Measurements from ENCODE around the gene NMRK1.

The NMRK1 gene

DNA sequence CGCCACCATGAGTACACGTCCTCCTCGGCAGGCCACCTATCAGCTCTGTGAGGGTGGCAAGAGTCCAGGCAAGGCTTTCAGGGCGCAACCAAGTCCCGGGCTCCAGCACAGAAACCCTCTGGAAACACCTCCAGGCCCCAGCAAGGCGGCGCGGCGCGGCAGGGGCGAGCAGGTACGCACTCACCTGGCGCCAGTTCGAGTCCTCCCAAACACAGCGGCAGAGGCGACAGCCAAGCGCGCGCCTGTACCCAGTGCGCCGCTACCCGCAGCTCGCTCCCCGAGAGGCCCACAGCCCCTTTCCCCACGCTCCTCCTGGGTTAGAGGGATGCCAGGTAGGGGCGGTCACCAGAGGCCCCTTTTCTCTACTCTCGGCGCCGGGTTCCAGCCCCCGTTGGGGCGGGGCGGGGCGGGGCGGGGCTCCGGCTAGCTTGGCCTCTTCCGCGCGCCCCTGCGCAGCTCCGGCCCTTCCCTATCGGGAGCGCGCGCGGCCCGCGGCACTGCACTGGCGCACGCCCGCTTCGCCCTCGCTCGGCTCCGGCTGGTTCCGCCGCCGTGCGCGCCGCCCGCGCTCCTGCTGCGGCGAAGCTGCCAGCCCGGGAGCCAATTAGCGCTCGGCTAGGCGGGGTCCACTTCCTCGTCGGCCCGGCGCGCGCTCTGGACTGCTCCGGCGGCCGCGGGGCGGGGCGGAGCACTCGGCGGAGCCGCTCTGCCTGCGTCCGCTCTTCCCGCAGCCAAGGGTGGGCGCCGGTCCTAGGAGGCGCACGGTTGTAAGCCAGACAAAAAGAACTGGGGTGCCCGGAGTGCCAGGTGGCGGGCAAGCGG lies at the start of gene NMRK1, which contains the start of gene OSTF1:
TSS of gene NMRK1 (minus strand) at position 332 of the 822 bp plus-strand sequence. CDS start 5,040 bp downstream, outside the sequence.
TSS of gene OSTF1 (plus strand) at position 691 of the 822 bp plus-strand sequence. CDS start 179 bp downstream, outside the sequence.
- H3K4me3 ChIP-seq (ENCODE audit: low read length in 2 of 2) = peak within 1 kb of the TSS; percentile 86 to 96
- peaks cover 18% of the 10 kb centered on the region in 2 donors for H3K4me1 ChIP-seq (ENCODE audit: control insufficient read depth in 2 of 2, insufficient read depth in 2 of 2, low read length in 2 of 2)
- H3K36me3 ChIP-seq (ENCODE audit: control insufficient read depth in 2 of 2, insufficient read depth in 2 of 2, low read length in 2 of 2) = no peaks in the 10 kb centered on the region
- no peaks in the 10 kb centered on the region for H3K9me3 ChIP-seq (ENCODE audit: control insufficient read depth in 2 of 2, low read length in 2 of 2)
- H3K27ac ChIP-seq (ENCODE audit: low read depth in 2 of 2, low read length in 2 of 2) = peak within 1 kb of the TSS; percentile 98 to 99
- H3K9ac ChIP-seq (ENCODE audit: low read depth in 1 of 2, low read length in 2 of 2) = peak within 1 kb of the TSS; percentile 92 to 99
- no peaks in the 10 kb centered on the region for H3K27me3 ChIP-seq (ENCODE audit: control insufficient read depth in 2 of 2, insufficient read depth in 2 of 2, low read length in 2 of 2)

DNA sequence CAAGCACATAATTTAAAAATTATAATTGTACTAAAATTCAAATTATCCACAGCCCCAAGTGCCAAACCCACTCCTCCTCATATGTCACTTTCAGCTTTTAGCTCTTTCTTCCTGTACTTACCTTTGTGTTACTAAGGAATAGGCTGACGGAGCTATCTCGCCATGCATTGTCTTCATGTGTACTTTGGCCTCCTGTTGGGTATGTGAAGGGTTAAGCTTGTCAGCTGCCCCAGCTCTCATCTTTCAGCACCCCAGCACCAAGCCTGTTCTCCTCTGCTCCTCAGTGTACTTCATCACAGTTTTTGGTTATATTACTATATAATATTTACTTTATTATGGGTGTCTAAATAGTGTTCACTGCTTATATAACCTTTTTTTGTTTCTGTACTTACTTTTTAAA lies 46.5 kb upstream of the NMRK1 start:
- Histone ChIP-seq H3K36me3 (ENCODE audit: control insufficient read depth in 2 of 2, insufficient read depth in 2 of 2, low read length in 2 of 2) (peaks cover 43 to 50% of the 10 kb centered on the region in 2 donors), H3K27ac (ENCODE audit: low read depth in 2 of 2, low read length in 2 of 2) (no peak overlapping the region), H3K4me3 (ENCODE audit: low read length in 2 of 2) (no peak overlapping the region), H3K27me3 (ENCODE audit: control insufficient read depth in 2 of 2, insufficient read depth in 2 of 2, low read length in 2 of 2) (no peaks in the 10 kb centered on the region), H3K9ac (ENCODE audit: low read depth in 1 of 2, low read length in 2 of 2) (no peak overlapping the region), H3K9me3 (ENCODE audit: control insufficient read depth in 2 of 2, low read length in 2 of 2) (no peaks in the 10 kb centered on the region), H3K4me1 (ENCODE audit: control insufficient read depth in 2 of 2, insufficient read depth in 2 of 2, low read length in 2 of 2) (no peaks in the 10 kb centered on the region)

DNA sequence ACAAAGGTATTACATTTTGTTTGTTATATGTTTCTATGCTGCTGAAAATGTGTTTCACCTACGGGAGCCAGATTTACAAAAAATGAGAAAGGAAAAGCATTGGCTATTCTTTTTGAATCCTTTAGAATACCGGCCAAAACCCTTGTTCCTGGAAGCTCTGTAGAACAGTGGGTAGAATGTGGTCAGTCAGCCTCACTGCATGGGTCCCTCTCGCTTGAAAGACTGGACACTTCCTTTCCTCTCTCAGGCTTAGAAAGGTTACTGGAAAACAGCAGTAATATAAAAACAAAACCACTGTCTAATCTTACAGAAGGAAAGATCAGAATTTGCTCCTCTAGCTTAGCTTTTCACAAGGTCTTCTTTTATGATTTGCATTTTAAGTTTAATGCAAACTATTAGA lies 45.4 kb upstream of the NMRK1 start:
- Histone ChIP-seq H3K36me3 (ENCODE audit: control insufficient read depth in 2 of 2, insufficient read depth in 2 of 2, low read length in 2 of 2) (peaks cover 44 to 58% of the 10 kb centered on the region in 2 donors), H3K27me3 (ENCODE audit: control insufficient read depth in 2 of 2, insufficient read depth in 2 of 2, low read length in 2 of 2) (no peaks in the 10 kb centered on the region), H3K4me1 (ENCODE audit: control insufficient read depth in 2 of 2, insufficient read depth in 2 of 2, low read length in 2 of 2) (no peaks in the 10 kb centered on the region), H3K9ac (ENCODE audit: low read depth in 1 of 2, low read length in 2 of 2) (no peak overlapping the region), H3K9me3 (ENCODE audit: control insufficient read depth in 2 of 2, low read length in 2 of 2) (no peaks in the 10 kb centered on the region), H3K4me3 (ENCODE audit: low read length in 2 of 2) (no peak overlapping the region), H3K27ac (ENCODE audit: low read depth in 2 of 2, low read length in 2 of 2) (no peak overlapping the region)

DNA sequence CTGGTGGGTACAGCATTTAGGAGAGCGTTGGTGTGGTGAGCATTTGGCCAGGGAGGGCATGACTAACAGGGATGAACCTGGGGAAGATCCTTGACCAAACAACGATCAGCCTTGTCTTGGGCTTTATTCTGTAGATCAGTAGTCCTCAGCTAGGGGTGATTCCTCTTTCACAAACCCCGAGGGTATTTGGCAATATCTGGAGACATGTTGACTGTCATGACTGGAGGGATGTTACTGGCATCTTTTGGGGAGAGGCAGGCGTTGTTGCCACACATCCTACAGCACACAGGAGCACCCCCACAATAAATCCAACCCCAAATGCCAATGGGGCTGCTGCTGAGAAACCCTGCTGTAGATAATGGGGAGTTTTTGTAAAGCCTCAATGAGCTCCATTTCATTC lies 44.3 kb upstream of the NMRK1 start:
- H3K36me3 ChIP-seq (ENCODE audit: control insufficient read depth in 2 of 2, insufficient read depth in 2 of 2, low read length in 2 of 2) = peaks cover 38 to 48% of the 10 kb centered on the region in 2 donors

DNA sequence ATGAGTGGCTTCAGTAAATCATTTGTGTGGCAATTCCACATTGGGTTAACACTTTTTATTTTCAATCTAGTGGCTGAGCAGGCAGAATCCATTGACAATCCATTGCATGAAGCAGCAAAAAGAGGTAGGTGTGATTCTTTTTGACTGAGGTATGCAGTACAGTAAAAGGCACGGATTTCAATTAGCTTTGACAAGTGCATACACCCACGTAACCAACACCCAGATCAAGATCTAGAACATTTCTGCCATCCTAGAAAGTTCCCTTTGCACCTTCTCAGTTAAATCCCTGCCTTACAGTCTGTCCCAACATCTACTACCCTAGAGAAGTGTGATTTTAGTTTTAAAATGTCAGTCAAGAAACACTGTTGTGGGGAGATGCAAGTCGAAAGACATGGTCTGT lies 43.7 kb upstream of the NMRK1 start:
- no peaks in the 10 kb centered on the region for H3K9me3 ChIP-seq (ENCODE audit: control insufficient read depth in 2 of 2, low read length in 2 of 2)
- H3K27me3 ChIP-seq (ENCODE audit: control insufficient read depth in 2 of 2, insufficient read depth in 2 of 2, low read length in 2 of 2) = no peaks in the 10 kb centered on the region
- H3K4me3 ChIP-seq (ENCODE audit: low read length in 2 of 2) = no peak overlapping the region
- no peak overlapping the region for H3K9ac ChIP-seq (ENCODE audit: low read depth in 1 of 2, low read length in 2 of 2)
- H3K4me1 ChIP-seq (ENCODE audit: control insufficient read depth in 2 of 2, insufficient read depth in 2 of 2, low read length in 2 of 2) = no peaks in the 10 kb centered on the region
- peaks cover 38 to 42% of the 10 kb centered on the region in 2 donors for H3K36me3 ChIP-seq (ENCODE audit: control insufficient read depth in 2 of 2, insufficient read depth in 2 of 2, low read length in 2 of 2)
- H3K27ac ChIP-seq (ENCODE audit: low read depth in 2 of 2, low read length in 2 of 2) = no peak overlapping the region

More for the DNA sequence above, 44.3 kb upstream of the NMRK1 start:
- Histone ChIP-seq H3K27ac (ENCODE audit: low read depth in 2 of 2, low read length in 2 of 2) (no peak overlapping the region), H3K9me3 (ENCODE audit: control insufficient read depth in 2 of 2, low read length in 2 of 2) (no peaks in the 10 kb centered on the region), H3K4me1 (ENCODE audit: control insufficient read depth in 2 of 2, insufficient read depth in 2 of 2, low read length in 2 of 2) (no peaks in the 10 kb centered on the region), H3K27me3 (ENCODE audit: control insufficient read depth in 2 of 2, insufficient read depth in 2 of 2, low read length in 2 of 2) (no peaks in the 10 kb centered on the region), H3K4me3 (ENCODE audit: low read length in 2 of 2) (no peak overlapping the region), H3K9ac (ENCODE audit: low read depth in 1 of 2, low read length in 2 of 2) (no peak overlapping the region)

DNA sequence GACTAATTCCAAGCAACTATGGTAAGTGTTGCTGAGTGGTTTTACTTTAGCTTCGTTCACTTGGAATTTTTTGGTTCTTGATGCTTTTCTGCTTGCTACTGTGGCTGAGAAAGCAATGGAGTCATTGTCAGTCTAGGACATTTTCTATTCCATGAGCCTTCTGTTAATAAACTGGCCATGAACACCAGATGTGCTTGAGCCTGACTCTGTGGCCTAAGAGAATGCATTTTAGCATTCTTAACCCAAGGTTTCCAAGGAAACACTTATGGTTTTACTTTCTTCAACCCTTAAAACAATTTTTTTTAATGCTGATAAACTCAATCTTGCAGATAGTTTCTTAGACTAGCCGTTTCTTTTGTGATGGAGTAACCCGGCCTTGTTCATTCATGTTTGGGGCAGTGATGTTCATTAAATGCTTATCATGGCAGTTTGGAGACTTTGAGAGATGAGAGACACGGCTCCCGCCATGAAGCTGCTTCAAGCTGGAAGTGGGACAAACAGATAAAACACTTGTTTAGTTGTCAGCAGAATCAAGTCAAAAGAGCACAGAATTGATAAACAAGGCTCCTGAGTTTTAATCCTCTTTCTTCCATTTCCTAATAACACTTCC lies 42.8 kb upstream of the NMRK1 start:
- Histone ChIP-seq H3K27me3 (ENCODE audit: control insufficient read depth in 2 of 2, insufficient read depth in 2 of 2, low read length in 2 of 2) (no peaks in the 10 kb centered on the region), H3K27ac (ENCODE audit: low read depth in 2 of 2, low read length in 2 of 2) (no peak overlapping the region), H3K4me3 (ENCODE audit: low read length in 2 of 2) (no peak overlapping the region), H3K4me1 (ENCODE audit: control insufficient read depth in 2 of 2, insufficient read depth in 2 of 2, low read length in 2 of 2) (no peaks in the 10 kb centered on the region), H3K36me3 (ENCODE audit: control insufficient read depth in 2 of 2, insufficient read depth in 2 of 2, low read length in 2 of 2) (peaks cover 35 to 36% of the 10 kb centered on the region in 2 donors), H3K9me3 (ENCODE audit: control insufficient read depth in 2 of 2, low read length in 2 of 2) (no peaks in the 10 kb centered on the region), H3K9ac (ENCODE audit: low read depth in 1 of 2, low read length in 2 of 2) (no peak overlapping the region)

DNA sequence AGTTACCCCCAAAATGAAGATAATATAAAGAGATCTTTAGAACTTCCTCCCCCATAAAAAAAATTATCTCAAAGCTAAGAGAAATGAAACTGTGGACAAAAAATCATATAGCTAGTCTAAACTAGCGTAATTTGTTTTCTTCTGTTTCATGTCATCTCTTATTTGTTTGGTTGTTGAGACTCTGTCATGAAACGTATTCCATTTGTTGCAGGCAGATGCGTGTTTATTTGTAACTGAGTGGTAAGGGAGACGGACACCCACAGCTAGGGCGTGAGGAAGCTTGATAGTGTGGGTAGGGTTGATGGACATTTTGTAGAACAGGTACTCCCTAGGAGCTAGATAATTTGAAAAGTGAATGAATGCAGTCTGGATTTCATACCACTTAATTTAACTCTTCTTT lies 42.2 kb upstream of the NMRK1 start:
- no peaks in the 10 kb centered on the region for H3K4me1 ChIP-seq (ENCODE audit: control insufficient read depth in 2 of 2, insufficient read depth in 2 of 2, low read length in 2 of 2)
- H3K36me3 ChIP-seq (ENCODE audit: control insufficient read depth in 2 of 2, insufficient read depth in 2 of 2, low read length in 2 of 2) = peaks cover 31 to 36% of the 10 kb centered on the region in 2 donors
- H3K4me3 ChIP-seq (ENCODE audit: low read length in 2 of 2) = no peak overlapping the region
- H3K27me3 ChIP-seq (ENCODE audit: control insufficient read depth in 2 of 2, insufficient read depth in 2 of 2, low read length in 2 of 2) = no peaks in the 10 kb centered on the region
- no peak overlapping the region for H3K27ac ChIP-seq (ENCODE audit: low read depth in 2 of 2, low read length in 2 of 2)
- no peak overlapping the region for H3K9ac ChIP-seq (ENCODE audit: low read depth in 1 of 2, low read length in 2 of 2)
- H3K9me3 ChIP-seq (ENCODE audit: control insufficient read depth in 2 of 2, low read length in 2 of 2) = no peaks in the 10 kb centered on the region

DNA sequence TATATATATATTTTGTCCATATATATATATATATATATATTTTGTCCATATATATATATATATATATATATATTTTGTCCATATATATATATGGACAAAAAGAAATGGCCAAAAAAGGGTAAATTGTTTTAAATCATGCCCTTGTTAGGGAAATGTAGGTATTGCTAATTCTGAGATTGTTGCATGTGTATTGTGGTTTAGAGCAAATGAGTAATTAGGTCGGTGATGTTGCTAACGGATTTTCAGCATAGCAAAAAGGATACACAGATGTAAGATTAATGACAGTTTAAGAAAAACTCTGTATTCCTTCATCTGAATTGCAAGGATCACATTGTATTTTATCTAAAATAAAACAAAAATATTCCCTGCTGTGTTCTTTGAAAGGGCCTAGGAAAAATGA lies 40.6 kb upstream of the NMRK1 start:
- H3K4me1 ChIP-seq (ENCODE audit: control insufficient read depth in 2 of 2, insufficient read depth in 2 of 2, low read length in 2 of 2) = no peaks in the 10 kb centered on the region
- H3K27me3 ChIP-seq (ENCODE audit: control insufficient read depth in 2 of 2, insufficient read depth in 2 of 2, low read length in 2 of 2) = no peaks in the 10 kb centered on the region
- peaks cover 28 to 33% of the 10 kb centered on the region in 2 donors for H3K36me3 ChIP-seq (ENCODE audit: control insufficient read depth in 2 of 2, insufficient read depth in 2 of 2, low read length in 2 of 2)
- no peaks in the 10 kb centered on the region for H3K9me3 ChIP-seq (ENCODE audit: control insufficient read depth in 2 of 2, low read length in 2 of 2)
- no peak overlapping the region for H3K4me3 ChIP-seq (ENCODE audit: low read length in 2 of 2)
- no peak overlapping the region for H3K9ac ChIP-seq (ENCODE audit: low read depth in 1 of 2, low read length in 2 of 2)
- no peak overlapping the region for H3K27ac ChIP-seq (ENCODE audit: low read depth in 2 of 2, low read length in 2 of 2)

DNA sequence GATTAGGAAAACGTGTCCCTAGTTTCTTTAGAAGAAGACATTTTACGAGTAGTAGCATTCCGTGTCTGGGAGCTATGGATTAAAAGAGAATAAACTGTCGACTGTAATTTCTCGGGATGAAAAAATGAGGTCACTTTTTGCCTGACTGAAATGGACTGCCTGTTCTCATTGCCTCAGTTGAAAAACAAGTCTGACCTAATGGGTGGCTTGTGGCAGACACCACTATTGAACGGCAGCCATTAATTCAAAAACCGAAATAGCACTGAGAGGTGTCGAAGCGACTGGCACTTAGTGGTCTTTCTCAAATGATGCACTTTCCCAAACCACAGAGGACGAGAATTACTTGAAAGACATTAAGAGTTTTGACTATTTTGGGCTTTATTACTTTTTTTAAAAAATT lies 35.7 kb upstream of the NMRK1 start:
- Histone ChIP-seq H3K4me3 (ENCODE audit: low read length in 2 of 2) (no peak overlapping the region), H3K9ac (ENCODE audit: low read depth in 1 of 2, low read length in 2 of 2) (no peak overlapping the region), H3K27me3 (ENCODE audit: control insufficient read depth in 2 of 2, insufficient read depth in 2 of 2, low read length in 2 of 2) (no peaks in the 10 kb centered on the region), H3K9me3 (ENCODE audit: control insufficient read depth in 2 of 2, low read length in 2 of 2) (no peaks in the 10 kb centered on the region), H3K36me3 (ENCODE audit: control insufficient read depth in 2 of 2, insufficient read depth in 2 of 2, low read length in 2 of 2) (peaks cover 7% of the 10 kb centered on the region in 2 donors), H3K4me1 (ENCODE audit: control insufficient read depth in 2 of 2, insufficient read depth in 2 of 2, low read length in 2 of 2) (no peaks in the 10 kb centered on the region), H3K27ac (ENCODE audit: low read depth in 2 of 2, low read length in 2 of 2) (no peak overlapping the region)

DNA sequence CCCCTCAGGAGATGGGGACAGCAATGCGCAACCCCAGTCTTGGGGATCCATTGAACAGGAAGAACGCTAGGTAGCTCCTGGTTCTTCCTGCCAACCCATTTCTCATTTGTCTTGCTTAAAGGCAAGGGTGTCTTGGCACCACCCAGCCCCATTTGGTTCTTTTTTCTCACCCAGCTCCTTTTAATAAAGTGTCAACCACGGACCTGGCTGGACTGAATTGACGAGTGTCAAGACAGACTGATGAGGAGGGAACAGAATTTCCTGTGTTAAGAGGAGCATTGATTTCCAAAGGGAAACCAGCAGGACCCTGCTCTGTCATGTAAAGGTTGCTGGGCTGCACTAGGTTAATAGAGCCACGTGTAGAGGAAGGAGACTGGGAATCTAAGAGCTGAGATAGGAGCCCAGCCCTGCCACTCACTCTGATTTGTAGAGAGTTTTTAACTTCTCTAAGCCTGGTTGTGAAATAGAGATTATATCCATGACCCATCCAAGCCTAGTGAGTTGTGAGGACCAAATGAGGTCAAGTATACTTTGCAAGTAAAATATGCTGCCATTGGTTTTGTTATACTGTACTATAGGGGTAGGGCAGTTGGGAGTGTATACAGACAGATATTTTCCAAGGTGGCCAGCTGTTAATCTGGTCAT lies 34.1 kb upstream of the NMRK1 start:
- no peaks in the 10 kb centered on the region for H3K27me3 ChIP-seq (ENCODE audit: control insufficient read depth in 2 of 2, insufficient read depth in 2 of 2, low read length in 2 of 2)
- no peak overlapping the region for H3K27ac ChIP-seq (ENCODE audit: low read depth in 2 of 2, low read length in 2 of 2)
- peaks cover 18% of the 10 kb centered on the region in 2 donors for H3K36me3 ChIP-seq (ENCODE audit: control insufficient read depth in 2 of 2, insufficient read depth in 2 of 2, low read length in 2 of 2)
- H3K9ac ChIP-seq (ENCODE audit: low read depth in 1 of 2, low read length in 2 of 2) = no peak overlapping the region
- H3K9me3 ChIP-seq (ENCODE audit: control insufficient read depth in 2 of 2, low read length in 2 of 2) = no peaks in the 10 kb centered on the region
- H3K4me1 ChIP-seq (ENCODE audit: control insufficient read depth in 2 of 2, insufficient read depth in 2 of 2, low read length in 2 of 2) = no peaks in the 10 kb centered on the region
- no peak overlapping the region for H3K4me3 ChIP-seq (ENCODE audit: low read length in 2 of 2)
